ENCODE measurements around the gene OCIAD1.
"Not testable (repeated sequence)": the region's sequence is repeated elsewhere in the genome, so short reads cannot be mapped to it uniquely, and the experiment has no call there.

OCIAD1 gene

GRCh38 chr4:48795108-48795507 is 35.8 kb upstream of the OCIAD1 start:
- TF ChIP-seq FOXP2 (optimal IDR thresholded peaks at IDR 0.05; ENCODE audit: control extremely low read depth, extremely low read length, insufficient read depth) (no peak), POLR2AphosphoS5 (IDR thresholded peaks at IDR 0.05; ENCODE audit: borderline replicate concordance, low read depth, low read length) (no peak), EZH2 (IDR thresholded peaks at IDR 0.05) (no peak)
- Histone ChIP-seq H3K9ac (ENCODE audit: insufficient read length) (no peak overlapping the region), H3K9me3 (ENCODE audit: low read depth, low read length) (no peaks in the 10 kb centered on the region), H3K36me3 (ENCODE audit: insufficient read depth, low read length) (no peaks in the 10 kb centered on the region), H3K4me3 (no peak overlapping the region), H3K27ac (no peak overlapping the region)
- no peak for DNase-seq (ENCODE audit: low read depth, low spot score)

GRCh38 chr4:48796191-48796926 is 34.5 kb upstream of the OCIAD1 start:
- no peak overlapping the region for H3K4me3 ChIP-seq
- no peak overlapping the region for H3K9ac ChIP-seq (ENCODE audit: insufficient read length)
- DNase-seq (ENCODE audit: low read depth, low spot score) = no peak
- no peak overlapping the region for H3K27ac ChIP-seq
- H3K9me3 ChIP-seq (ENCODE audit: low read depth, low read length) = no peaks in the 10 kb centered on the region
- no peak for TF ChIP-seq FOXP2 (optimal IDR thresholded peaks at IDR 0.05; ENCODE audit: control extremely low read depth, extremely low read length, insufficient read depth)
- no peak for TF ChIP-seq EZH2 (IDR thresholded peaks at IDR 0.05)
- TF ChIP-seq POLR2AphosphoS5 (IDR thresholded peaks at IDR 0.05; ENCODE audit: borderline replicate concordance, low read depth, low read length) = no peak
- H3K36me3 ChIP-seq (ENCODE audit: insufficient read depth, low read length) = no peaks in the 10 kb centered on the region

GRCh38 chr4:48796927-48797679 is 33.8 kb upstream of the OCIAD1 start:
- TF ChIP-seq POLR2AphosphoS5 (IDR thresholded peaks at IDR 0.05; ENCODE audit: borderline replicate concordance, low read depth, low read length) (no peak), FOXP2 (optimal IDR thresholded peaks at IDR 0.05; ENCODE audit: control extremely low read depth, extremely low read length, insufficient read depth) (no peak), EZH2 (IDR thresholded peaks at IDR 0.05) (no peak)
- no peak overlapping the region for H3K9ac ChIP-seq (ENCODE audit: insufficient read length)
- no peaks in the 10 kb centered on the region for H3K36me3 ChIP-seq (ENCODE audit: insufficient read depth, low read length)
- DNase-seq (ENCODE audit: low read depth, low spot score) = no peak
- no peaks in the 10 kb centered on the region for H3K9me3 ChIP-seq (ENCODE audit: low read depth, low read length)
- no peak overlapping the region for H3K27ac ChIP-seq
- H3K4me3 ChIP-seq = no peak overlapping the region

DNA sequence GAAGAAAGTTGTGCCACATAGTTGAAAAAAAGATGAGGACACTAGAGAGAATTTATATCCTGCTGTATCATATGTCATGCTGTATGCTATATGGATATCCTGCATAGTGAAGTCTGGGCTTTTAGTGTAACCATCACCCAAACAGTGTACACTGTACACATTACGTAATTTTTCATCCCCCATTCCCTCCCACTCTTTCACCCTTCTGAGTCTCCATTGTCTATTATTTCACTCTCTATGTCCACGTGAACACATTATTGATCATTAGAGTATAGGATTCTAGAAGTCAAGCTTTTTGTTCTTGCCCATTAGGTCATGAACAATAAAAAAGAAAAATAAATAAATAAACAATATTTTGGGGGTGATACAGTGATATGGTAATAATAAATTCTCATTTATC is 32.8 kb upstream of the OCIAD1 start:
- H3K27ac ChIP-seq = no peak overlapping the region
- DNase-seq (ENCODE audit: low read depth, low spot score) = no peak
- no peak overlapping the region for H3K4me3 ChIP-seq
- TF ChIP-seq POLR2AphosphoS5 (IDR thresholded peaks at IDR 0.05; ENCODE audit: borderline replicate concordance, low read depth, low read length) (no peak), FOXP2 (optimal IDR thresholded peaks at IDR 0.05; ENCODE audit: control extremely low read depth, extremely low read length, insufficient read depth) (no peak), EZH2 (IDR thresholded peaks at IDR 0.05) (no peak)
- no peaks in the 10 kb centered on the region for H3K36me3 ChIP-seq (ENCODE audit: insufficient read depth, low read length)
- no peaks in the 10 kb centered on the region for H3K9me3 ChIP-seq (ENCODE audit: low read depth, low read length)
- no peak overlapping the region for H3K9ac ChIP-seq (ENCODE audit: insufficient read length)

DNA sequence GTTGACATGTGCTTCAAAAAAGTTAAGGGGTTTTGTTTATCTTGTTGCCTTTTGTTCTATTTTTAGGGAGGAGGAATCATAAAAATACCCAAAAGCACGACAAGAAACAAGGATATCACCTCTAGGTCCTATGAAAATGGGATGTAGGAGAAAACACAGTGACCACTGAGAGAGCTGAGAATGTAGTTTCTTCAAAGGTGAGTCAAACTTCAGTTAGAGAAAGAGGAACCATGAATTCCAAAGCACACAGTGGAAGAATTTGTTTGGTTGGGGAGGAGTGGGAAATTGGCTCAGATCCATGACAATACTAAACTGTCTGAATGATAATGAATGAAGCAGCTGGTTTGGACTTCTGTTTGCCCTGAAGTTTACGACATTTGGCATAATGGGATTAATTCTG is 31.7 kb upstream of the OCIAD1 start:
- no peak overlapping the region for H3K27ac ChIP-seq
- no peak for DNase-seq (ENCODE audit: low read depth, low spot score)
- no peaks in the 10 kb centered on the region for H3K9me3 ChIP-seq (ENCODE audit: low read depth, low read length)
- H3K36me3 ChIP-seq (ENCODE audit: insufficient read depth, low read length) = no peaks in the 10 kb centered on the region
- H3K4me3 ChIP-seq = no peak overlapping the region
- no peak for TF ChIP-seq POLR2AphosphoS5 (IDR thresholded peaks at IDR 0.05; ENCODE audit: borderline replicate concordance, low read depth, low read length)
- no peak for TF ChIP-seq EZH2 (IDR thresholded peaks at IDR 0.05)
- TF ChIP-seq FOXP2 (optimal IDR thresholded peaks at IDR 0.05; ENCODE audit: control extremely low read depth, extremely low read length, insufficient read depth) = no peak
- no peak overlapping the region for H3K9ac ChIP-seq (ENCODE audit: insufficient read length)

- not testable (repeated sequence) for H3K9me3 ChIP-seq (ENCODE audit: low read depth, low read length); DNase-seq (ENCODE audit: low read depth, low spot score); H3K36me3 ChIP-seq (ENCODE audit: insufficient read depth, low read length); H3K9ac ChIP-seq (ENCODE audit: insufficient read length); H3K27ac ChIP-seq; H3K4me3 ChIP-seq
Measured at GRCh38 chr4:48800155-48800554, 30.7 kb upstream of the OCIAD1 start.

DNA sequence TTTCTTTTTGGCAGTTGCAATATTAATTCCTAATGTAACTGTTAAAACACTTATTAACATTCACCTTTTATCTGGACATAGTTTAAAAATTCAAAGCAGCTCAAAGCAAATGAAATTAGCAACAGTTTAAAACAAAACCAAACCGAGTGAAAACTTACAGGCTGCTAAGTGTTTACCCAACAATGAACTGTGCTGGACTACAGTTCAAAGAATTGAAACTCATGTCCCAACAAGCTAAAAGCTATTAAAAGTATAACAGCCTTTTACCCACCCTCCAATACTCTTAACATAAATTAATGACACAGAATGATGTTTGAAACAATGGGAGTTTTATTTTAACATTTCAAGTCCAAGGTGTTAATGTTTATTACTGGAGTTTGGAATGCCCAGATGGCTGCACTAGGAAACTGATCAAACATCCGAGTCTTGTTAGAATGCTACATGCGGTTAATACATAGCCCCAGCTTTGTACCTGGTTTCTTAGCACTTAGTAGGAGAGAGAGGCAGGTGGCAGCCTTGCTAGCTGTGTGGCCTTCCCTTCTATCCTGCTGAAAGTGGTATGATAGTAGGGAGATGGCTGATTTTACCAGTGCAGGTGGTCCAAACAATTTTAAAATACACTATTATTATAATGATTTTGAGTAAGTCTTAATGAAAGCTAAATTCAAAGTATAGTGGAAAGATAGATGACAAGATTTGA is 29.7 kb upstream of the OCIAD1 start:
- Histone ChIP-seq H3K36me3 (ENCODE audit: insufficient read depth, low read length) (no peaks in the 10 kb centered on the region), H3K4me3 (no peak overlapping the region), H3K9ac (ENCODE audit: insufficient read length) (no peak overlapping the region), H3K27ac (no peak overlapping the region), H3K9me3 (ENCODE audit: low read depth, low read length) (no peaks in the 10 kb centered on the region)
- TF ChIP-seq FOXP2 (optimal IDR thresholded peaks at IDR 0.05; ENCODE audit: control extremely low read depth, extremely low read length, insufficient read depth) (no peak), POLR2AphosphoS5 (IDR thresholded peaks at IDR 0.05; ENCODE audit: borderline replicate concordance, low read depth, low read length) (no peak), EZH2 (IDR thresholded peaks at IDR 0.05) (no peak)
- no peak for DNase-seq (ENCODE audit: low read depth, low spot score)

DNA sequence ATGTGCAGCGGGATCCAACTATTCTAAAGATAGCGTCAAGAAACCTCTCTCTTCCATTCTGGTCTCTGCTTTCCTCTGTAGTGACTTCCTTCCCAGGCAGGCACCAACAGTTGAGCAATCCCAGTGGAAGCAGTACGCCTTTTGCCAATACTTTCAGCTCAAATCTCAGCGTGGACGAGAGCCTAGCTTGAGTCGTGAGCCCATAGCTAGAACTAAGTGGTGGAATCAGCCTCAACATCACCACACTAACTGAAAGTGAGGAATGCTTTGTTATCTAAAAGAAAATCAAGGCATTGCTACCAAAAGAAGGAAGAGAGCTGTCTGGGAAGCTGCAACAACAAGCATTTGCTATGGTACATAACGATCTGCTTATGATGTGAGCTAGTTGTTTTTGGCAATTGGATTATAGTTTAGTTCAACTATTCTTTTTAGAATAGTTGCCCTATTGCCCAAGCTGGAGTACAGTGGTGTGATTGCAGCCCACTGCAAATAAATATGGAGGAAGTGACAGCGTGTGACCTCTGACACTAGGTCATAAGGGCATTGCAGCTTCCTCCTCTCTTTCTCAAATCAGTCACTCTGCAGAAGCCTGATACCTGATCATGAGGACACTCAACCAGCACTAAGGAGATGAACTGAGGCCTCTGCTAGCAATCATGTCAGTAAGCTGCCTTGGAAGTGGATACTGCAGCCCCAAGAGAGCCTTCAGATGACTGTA is 26.1 kb upstream of the OCIAD1 start:
- H3K4me3 ChIP-seq = no peak overlapping the region
- no peak overlapping the region for H3K9ac ChIP-seq (ENCODE audit: insufficient read length)
- TF ChIP-seq FOXP2 (optimal IDR thresholded peaks at IDR 0.05; ENCODE audit: control extremely low read depth, extremely low read length, insufficient read depth) = no peak
- TF ChIP-seq EZH2 (IDR thresholded peaks at IDR 0.05) = no peak
- TF ChIP-seq POLR2AphosphoS5 (IDR thresholded peaks at IDR 0.05; ENCODE audit: borderline replicate concordance, low read depth, low read length) = no peak

More for the DNA sequence above, 26.1 kb upstream of the OCIAD1 start:
- H3K36me3 ChIP-seq (ENCODE audit: insufficient read depth, low read length) = no peaks in the 10 kb centered on the region
- DNase-seq (ENCODE audit: low read depth, low spot score) = no peak
- H3K9me3 ChIP-seq (ENCODE audit: low read depth, low read length) = no peaks in the 10 kb centered on the region
- no peak overlapping the region for H3K27ac ChIP-seq

Data from SK-N-MC (cell line).